Measurements from ENCODE around the gene TEKTIP1.
A peak's percentile ranks its signal among the peaks of the same experiment; 100 is the strongest.

Gene TEKTIP1

DNA sequence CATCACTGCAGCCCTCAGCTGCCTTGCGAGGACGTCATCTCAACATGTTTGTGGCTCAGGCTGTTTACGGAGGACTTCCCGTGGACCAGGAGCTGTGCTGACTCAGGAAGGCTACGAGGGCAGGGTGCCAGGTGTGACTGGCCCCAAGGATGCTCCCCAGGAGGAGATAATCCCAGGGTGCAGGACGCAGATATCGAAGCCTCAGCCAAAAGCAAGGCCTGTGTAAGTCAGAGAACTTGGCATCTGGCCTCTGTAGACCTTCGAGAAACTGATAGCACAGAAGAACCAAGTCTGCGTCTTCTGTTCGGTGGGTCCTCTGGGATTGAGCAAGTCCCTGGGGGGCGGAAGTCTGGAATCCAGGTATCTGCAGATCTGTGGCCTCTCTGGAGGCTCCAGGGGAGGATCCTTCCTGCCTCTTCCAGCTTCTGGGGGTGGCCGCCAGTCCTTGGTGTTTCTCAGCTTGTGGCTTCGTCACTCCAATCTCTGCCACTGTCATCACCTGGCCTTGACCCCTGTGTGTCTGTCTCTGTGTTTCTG lies 35.9 kb upstream of the TEKTIP1 start:
- Histone ChIP-seq H3K9me3 (ENCODE audit: low read length) (no peaks in the 10 kb centered on the region), H3K27me3 (ENCODE audit: insufficient read depth, low read length) (no peaks in the 10 kb centered on the region), H4K20me1 (ENCODE audit: insufficient read depth, low read length) (no peaks in the 10 kb centered on the region), H2AFZ (ENCODE audit: low read length) (no peak overlapping the region), H3K4me2 (ENCODE audit: low read length) (no peak overlapping the region), H3K27ac (ENCODE audit: low read depth, low read length, poor library complexity, severe bottlenecking) (no peak overlapping the region), H3F3A (ENCODE audit: insufficient read depth, low read length) (no peaks in the 10 kb centered on the region), H3K4me1 (ENCODE audit: insufficient read depth, low read length, severe bottlenecking) (peaks cover 31% of the 10 kb centered on the region), H3K36me3 (ENCODE audit: insufficient read depth, low read length) (0 out of 2 replicates have a peak, but pooled peaks cover 1% of the 10 kb centered on the region), H3K79me2 (ENCODE audit: insufficient read depth, low read length) (peaks cover 24% of the 10 kb centered on the region), H3K4me3 (ENCODE audit: low read depth, low read length, poor library complexity, severe bottlenecking) (no peak overlapping the region), H3K9me2 (ENCODE audit: low read depth, low read length) (no peaks in the 10 kb centered on the region), H3K9ac (ENCODE audit: low read length) (no peak overlapping the region)
- TF ChIP-seq EZH2 (IDR thresholded peaks at IDR 0.05; ENCODE audit: borderline replicate concordance, low read length) (no peak), CTCF (IDR thresholded peaks at IDR 0.05; ENCODE audit: low read length) (no peak)

DNA sequence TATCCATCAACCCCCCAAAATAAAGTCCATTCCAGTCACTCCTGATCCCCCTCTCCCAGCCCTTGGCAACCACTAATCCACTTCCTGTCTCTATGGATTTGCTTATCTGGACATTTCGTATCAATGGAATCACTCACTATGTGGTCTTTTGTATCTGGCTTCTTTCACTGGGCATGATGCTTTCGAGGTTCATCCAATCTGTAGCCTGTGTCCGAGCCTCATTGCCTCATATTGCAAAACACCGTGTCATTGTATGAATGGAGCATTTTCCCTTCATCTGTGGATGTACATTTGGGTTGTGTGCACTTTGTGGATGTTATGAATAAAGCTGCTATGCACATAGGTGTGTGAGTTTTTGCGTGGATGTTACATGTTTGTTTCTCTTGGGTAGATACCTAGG lies 34.2 kb upstream of the TEKTIP1 start:
- Histone ChIP-seq H3K9me2 (ENCODE audit: low read depth, low read length) (no peaks in the 10 kb centered on the region), H3K4me1 (ENCODE audit: insufficient read depth, low read length, severe bottlenecking) (peaks cover 24% of the 10 kb centered on the region), H3K79me2 (ENCODE audit: insufficient read depth, low read length) (peaks cover 16% of the 10 kb centered on the region), H4K20me1 (ENCODE audit: insufficient read depth, low read length) (no peaks in the 10 kb centered on the region), H3K27ac (ENCODE audit: low read depth, low read length, poor library complexity, severe bottlenecking) (peak overlapping the region; percentile 82), H3K9me3 (ENCODE audit: low read length) (no peaks in the 10 kb centered on the region), H3K4me3 (ENCODE audit: low read depth, low read length, poor library complexity, severe bottlenecking) (peak overlapping the region; percentile 66), H2AFZ (ENCODE audit: low read length) (no peak overlapping the region), H3K9ac (ENCODE audit: low read length) (peak overlapping the region; percentile 71; the same call in 1 of the 2 replicates), H3F3A (ENCODE audit: insufficient read depth, low read length) (no peaks in the 10 kb centered on the region), H3K27me3 (ENCODE audit: insufficient read depth, low read length) (no peaks in the 10 kb centered on the region), H3K36me3 (ENCODE audit: insufficient read depth, low read length) (peaks cover 7% of the 10 kb centered on the region; the same call in 1 of the 2 replicates), H3K4me2 (ENCODE audit: low read length) (peak overlapping the region; percentile 78)
- no peak for TF ChIP-seq CTCF (IDR thresholded peaks at IDR 0.05; ENCODE audit: low read length)
- TF ChIP-seq EZH2 (IDR thresholded peaks at IDR 0.05; ENCODE audit: borderline replicate concordance, low read length): no peak

- Histone ChIP-seq H3K36me3 (ENCODE audit: insufficient read depth, low read length) (peaks cover 12% of the 10 kb centered on the region; the same call in 1 of the 2 replicates), H3K4me1 (ENCODE audit: insufficient read depth, low read length, severe bottlenecking) (peaks cover 21% of the 10 kb centered on the region), H3K9me2 (ENCODE audit: low read depth, low read length) (no peaks in the 10 kb centered on the region), H3K27ac (ENCODE audit: low read depth, low read length, poor library complexity, severe bottlenecking) (peak within 1 kb of the TSS; percentile 82), H3K79me2 (ENCODE audit: insufficient read depth, low read length) (peaks cover 11% of the 10 kb centered on the region), H3K9me3 (ENCODE audit: low read length) (no peaks in the 10 kb centered on the region), H3F3A (ENCODE audit: insufficient read depth, low read length) (no peaks in the 10 kb centered on the region), H3K4me2 (ENCODE audit: low read length) (peak within 1 kb of the TSS; percentile 99), H3K4me3 (ENCODE audit: low read depth, low read length, poor library complexity, severe bottlenecking) (peak within 1 kb of the TSS; percentile 99), H3K9ac (ENCODE audit: low read length) (peak within 1 kb of the TSS; percentile 99), H2AFZ (ENCODE audit: low read length) (no peak within 1 kb of the TSS), H3K27me3 (ENCODE audit: insufficient read depth, low read length) (no peaks in the 10 kb centered on the region), H4K20me1 (ENCODE audit: insufficient read depth, low read length) (no peaks in the 10 kb centered on the region)
- TF ChIP-seq CTCF (IDR thresholded peaks at IDR 0.05; ENCODE audit: low read length): no peak
- TF ChIP-seq EZH2 (IDR thresholded peaks at IDR 0.05; ENCODE audit: borderline replicate concordance, low read length): no peak
Measured at GRCh38 chr19:3505598-3506383, 33.2 kb upstream of the TEKTIP1 start, which contains the start of gene FZR1. TSS of gene FZR1 (plus strand) at chr19:3506311. CDS start at chr19:3522990, 16,679 bp downstream.
